HG02623 (cell line): Measurements from ENCODE around the gene PRKAR1B.

Experiments used
- ATAC-seq: cut with Tn5 transposase; IDR thresholded peaks from one replicate; pipeline ENCODE4 v1.9.1; 2021; ENCODE audit warnings: moderate library complexity; ENCODE audit not compliant: unreplicated experiment

The PRKAR1B gene

GRCh38 chr7:698515-699475 lies 28.3 kb downstream of the PRKAR1B start:
- ATAC-seq, result no peak

GRCh38 chr7:696812-697551 lies 30.1 kb downstream of the PRKAR1B start:
- ATAC-seq, result no peak

- no peak for ATAC-seq
Measured at GRCh38 chr7:696426-696811, 30.7 kb downstream of the PRKAR1B start.

GRCh38 chr7:693280-693679 lies 33.8 kb downstream of the PRKAR1B start:
- no peak for ATAC-seq

GRCh38 chr7:691361-692045 lies 35.6 kb downstream of the PRKAR1B start:
- no peak for ATAC-seq

- ATAC-seq, result no peak
Measured at GRCh38 chr7:690478-691360, 36.4 kb downstream of the PRKAR1B start.

- no peak for ATAC-seq
Measured at GRCh38 chr7:685540-685939, 41.5 kb downstream of the PRKAR1B start.

- ATAC-seq, result no peak
Measured at GRCh38 chr7:684416-684815, 42.7 kb downstream of the PRKAR1B start.

GRCh38 chr7:683526-684205 lies 43.4 kb downstream of the PRKAR1B start:
- ATAC-seq, result no peak

- no peak for ATAC-seq
Measured at GRCh38 chr7:682810-683209, 44.3 kb downstream of the PRKAR1B start.

- no peak for ATAC-seq
Measured at GRCh38 chr7:681551-682307, 45.4 kb downstream of the PRKAR1B start.

GRCh38 chr7:680411-681127 lies 46.5 kb downstream of the PRKAR1B start:
- no peak for ATAC-seq

- ATAC-seq, result no peak
Measured at GRCh38 chr7:676972-677385, 50.1 kb downstream of the PRKAR1B start.

- ATAC-seq, result no peak
Measured at GRCh38 chr7:676246-676971, 50.7 kb downstream of the PRKAR1B start.

GRCh38 chr7:674454-675410 lies 52.3 kb downstream of the PRKAR1B start:
- ATAC-seq, result no peak

GRCh38 chr7:673681-674453 lies 53.2 kb downstream of the PRKAR1B start:
- no peak for ATAC-seq
